Stimulated activated CD4-positive, alpha-beta T cell treated with anti-CD3 and anti-CD28 coated beads, TNF-alpha, amount 100 ng/mL, for 24 hours (primary cell): ENCODE results near the gene SNAPC1.
"Not testable (repeated sequence)": the region's sequence is repeated elsewhere in the genome, so short reads cannot be mapped to it uniquely, and the experiment has no call there.

Source experiments
- DNase-seq, 3 experiments: peaks; one replicate each; pipeline ENCODE4 v3.0.0-alpha.2; 2020; ENCODE audit warnings: low read depth in 3 of 3

Gene SNAPC1

DNA sequence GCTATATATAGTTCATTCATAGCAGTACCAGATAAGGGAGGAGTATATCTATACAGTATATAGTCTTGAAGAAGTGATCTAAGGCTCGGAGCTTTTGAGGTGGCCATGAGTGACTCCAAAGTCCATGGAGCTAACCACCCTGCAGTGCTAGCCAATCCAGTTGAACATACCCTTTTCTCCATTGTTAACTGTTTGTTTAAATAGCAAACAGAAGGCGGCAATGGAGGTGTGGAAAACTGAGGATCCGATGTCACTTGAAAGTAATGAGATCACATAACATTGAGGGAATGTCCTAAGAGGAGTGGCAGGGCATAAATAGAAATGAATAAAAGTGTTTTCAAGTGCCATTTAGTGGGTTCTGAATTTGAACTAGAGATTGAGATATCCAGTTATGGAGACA lies 12.4 kb upstream of the SNAPC1 start:
- DNase-seq, result no peak

- DNase-seq, result peak; percentile 50 to 86 (median 52)
These were observed 11.3 kb upstream of the SNAPC1 start for GRCh38 chr14:61750708-61751474.

DNA sequence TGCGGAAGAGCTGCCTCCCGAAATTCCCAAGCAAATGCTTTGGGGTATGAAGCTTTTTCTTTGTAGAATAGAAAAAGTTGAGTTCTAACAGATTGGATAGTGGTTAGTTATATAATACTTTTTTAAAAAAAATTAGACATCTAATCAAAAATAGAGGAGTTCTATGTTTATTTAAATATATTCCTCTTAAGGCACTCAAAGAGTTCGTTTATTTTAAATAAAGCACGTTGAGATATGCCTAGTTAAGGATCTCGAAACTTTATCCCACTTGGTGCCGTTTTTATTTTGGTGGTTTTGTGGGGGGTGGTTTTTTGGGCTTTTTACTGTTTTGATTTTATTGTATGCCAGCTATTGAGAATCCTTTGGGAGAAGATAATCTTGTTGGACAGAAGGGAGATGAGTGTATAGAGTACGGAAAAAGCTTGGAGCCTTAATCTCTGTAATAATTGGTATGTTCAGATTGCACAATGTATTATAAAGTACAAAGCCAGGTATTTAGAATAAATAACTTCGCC lies 10.7 kb upstream of the SNAPC1 start:
- no peak for DNase-seq

GRCh38 chr14:61752626-61753025 lies 9.6 kb upstream of the SNAPC1 start:
- DNase-seq, result no peak

- no peak for DNase-seq
These were observed 8.6 kb upstream of the SNAPC1 start for GRCh38 chr14:61753631-61754030.

GRCh38 chr14:61754627-61755381 lies 7.4 kb upstream of the SNAPC1 start:
- DNase-seq, result no peak

DNA sequence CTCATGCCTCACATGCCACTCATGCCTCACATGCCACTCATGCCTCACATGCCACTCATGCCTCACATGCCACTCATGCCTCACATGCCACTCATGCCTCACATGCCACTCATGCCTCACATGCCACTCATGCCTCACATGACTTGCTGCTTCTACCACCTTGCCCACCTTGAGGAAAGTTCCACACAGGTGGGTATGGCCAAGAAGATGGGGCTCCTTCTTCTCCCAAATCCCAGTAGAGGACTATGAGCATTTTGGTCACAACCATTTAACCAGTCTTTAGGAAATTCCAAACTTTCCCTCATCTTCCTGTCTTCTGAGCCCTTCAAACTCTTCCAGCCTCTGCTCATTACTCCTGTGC lies 6.9 kb upstream of the SNAPC1 start:
- DNase-seq, result not testable (repeated sequence)

- DNase-seq, result no peak
These were observed 6.1 kb upstream of the SNAPC1 start for GRCh38 chr14:61756135-61756534.

DNA sequence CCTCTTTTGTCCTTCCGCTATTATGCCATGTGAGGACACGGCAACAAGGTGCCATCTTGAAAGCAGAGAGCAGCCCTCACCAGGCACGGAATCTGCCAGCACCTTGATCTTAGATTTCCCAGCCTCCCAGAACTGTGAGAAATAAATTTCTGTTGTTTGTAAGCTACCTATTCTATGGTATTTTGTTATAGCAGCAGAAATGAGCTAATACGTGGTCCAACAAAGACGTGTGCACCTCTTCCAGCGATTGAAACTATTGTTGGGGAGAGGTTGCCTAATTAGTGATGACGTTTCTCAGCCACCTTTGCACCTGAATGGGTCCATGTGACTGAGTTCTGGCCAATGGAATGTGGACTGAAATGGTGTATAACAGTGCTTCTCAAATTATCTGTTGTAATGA lies 2.3 kb upstream of the SNAPC1 start:
- no peak for DNase-seq

DNA sequence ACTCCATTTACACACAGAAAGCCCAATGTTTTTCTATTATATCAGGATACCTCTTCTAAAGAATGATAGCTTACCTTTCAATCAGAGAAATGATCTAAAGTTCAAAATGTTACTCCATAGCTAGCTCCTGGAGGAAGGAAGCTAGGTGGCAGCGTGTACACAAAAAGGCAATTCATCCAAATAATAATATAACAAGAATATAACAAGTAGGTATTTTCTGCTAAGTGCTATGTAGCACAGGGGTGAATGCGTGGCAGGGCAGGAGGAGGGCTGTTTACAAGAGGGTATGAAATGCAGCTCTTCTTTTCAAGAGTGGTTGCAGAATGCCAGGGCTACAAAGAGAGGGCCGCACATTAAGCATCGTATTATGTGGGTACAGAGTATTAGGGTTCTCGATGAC lies 663 bp upstream of the SNAPC1 start:
- DNase-seq, result no peak

- DNase-seq, result no peak
These were observed 2.3 kb downstream of the SNAPC1 start for GRCh38 chr14:61764342-61765122.

DNA sequence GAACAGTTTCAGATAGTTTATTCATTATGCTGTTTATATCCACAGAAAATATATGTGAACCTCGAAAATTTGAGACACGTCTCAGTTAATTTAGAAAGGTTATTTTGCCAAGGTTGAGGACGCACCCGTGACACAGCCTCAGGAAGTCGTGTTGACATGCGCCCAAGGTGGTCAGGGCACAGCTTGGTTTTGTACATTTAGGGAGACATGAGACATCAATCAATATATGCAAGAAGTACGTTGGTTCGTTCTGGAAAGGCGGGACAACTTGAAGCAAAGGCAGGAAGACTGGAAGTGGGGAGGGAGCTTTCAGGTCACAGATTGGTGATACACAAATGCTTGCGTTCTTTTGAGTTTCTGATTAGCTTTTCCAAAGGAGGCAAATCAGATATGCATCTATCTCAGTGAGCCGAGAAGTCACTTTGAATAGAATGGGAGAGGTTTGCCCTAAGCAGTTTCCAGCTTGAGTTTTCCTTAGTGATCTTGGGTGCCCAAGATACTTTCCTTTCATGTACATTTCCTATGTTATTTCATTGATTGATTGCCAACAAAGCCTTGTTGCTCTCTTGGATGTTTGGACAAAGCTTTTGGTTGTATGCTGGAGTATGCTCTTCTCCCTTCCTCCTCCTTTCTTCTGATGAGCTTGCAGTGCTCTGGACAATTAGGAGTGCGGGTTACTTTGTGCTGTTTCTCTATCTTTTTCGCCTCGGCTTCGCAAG lies 3.2 kb downstream of the SNAPC1 start:
- no peak for DNase-seq

DNA sequence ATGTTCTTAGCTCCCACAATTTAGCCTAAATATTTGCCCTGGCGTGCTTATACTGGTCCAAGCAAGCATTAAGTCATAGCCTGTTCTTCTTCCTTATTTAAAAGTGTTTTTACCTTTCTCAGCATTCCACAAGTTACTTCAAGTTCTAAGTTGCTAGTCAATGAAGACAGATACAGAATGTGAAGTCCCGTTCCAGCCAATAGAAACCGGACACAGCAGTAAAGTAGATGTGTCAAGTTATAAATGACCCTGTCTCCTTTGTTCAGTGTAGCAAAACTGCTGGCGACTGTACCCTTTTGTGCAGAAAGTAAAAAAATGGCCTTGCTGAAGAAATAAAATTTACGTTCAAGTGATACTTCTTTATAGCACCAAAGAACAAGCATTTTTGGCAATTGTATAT lies 3.9 kb downstream of the SNAPC1 start:
- DNase-seq, result no peak

- no peak for DNase-seq
These were observed 6.0 kb downstream of the SNAPC1 start for GRCh38 chr14:61768240-61768639.

DNA sequence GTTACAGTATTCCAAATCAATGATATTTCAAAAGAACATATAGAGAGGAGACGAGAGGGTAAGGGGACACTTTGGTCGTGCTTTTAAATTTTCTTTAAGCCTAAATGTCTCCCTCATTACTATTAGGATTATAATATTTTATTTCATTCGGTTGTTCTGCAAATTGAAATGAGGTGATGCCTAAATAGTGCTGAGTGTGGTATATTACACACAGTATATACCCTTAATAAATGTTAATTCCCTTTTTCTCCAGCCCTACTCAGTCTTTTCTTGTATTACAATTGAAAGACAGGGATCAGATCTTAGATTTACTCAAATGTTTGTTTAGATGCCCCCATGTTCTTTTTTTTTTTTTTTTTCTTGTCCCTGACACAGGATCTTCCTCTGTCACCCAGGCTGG lies 7.7 kb downstream of the SNAPC1 start:
- no peak for DNase-seq

- no peak for DNase-seq
These were observed 12.6 kb downstream of the SNAPC1 start for GRCh38 chr14:61774861-61775260.

DNA sequence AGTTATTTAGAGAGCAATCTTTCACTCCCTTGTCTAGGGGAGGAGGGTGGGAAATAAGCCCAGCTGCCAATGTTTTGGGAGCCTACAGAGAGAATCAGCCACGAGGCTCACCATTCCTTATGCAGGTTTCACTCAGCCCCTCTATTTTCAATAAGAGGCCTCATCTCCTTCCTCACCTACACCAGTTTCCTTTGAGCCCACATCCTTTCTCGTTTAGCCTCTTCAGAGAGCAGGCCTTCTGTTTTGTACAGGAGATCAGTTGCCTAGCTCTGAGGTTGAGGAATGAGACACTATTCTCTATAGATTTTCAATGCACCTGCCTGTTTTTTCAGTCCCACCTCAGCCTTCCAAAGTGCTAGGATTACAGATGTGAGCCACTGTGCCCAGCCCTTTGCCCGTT lies 17.9 kb downstream of the SNAPC1 start:
- DNase-seq, result no peak

GRCh38 chr14:61797309-61797708 lies 35.1 kb downstream of the SNAPC1 start:
- no peak for DNase-seq

DNA sequence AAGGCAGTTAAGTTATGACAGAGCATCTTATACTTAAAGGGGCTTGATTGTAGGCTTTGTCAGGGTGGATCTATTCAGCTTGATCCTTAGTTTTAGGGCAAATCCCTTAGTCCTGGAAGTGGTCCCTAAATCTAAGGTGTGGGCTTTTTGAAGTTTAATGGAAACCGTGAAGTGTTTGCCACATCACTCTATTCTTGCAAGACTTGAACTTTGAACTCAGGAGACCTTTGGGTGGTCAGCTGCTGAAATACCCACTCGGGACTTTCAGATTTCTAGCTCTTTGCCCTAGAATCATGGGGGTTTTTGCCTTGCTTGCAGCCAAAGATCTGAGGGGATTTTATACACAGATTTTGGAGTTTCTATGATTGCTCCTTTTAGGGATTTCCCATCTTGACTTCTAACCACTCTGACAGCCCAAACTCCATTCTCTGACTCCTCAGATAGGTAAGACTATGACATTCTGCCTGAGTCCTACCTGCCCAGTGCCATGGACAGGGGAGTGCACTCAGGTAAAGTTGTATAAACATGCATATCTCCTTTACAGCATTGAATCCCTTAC lies 39.9 kb downstream of the SNAPC1 start:
- DNase-seq, result no peak

DNA sequence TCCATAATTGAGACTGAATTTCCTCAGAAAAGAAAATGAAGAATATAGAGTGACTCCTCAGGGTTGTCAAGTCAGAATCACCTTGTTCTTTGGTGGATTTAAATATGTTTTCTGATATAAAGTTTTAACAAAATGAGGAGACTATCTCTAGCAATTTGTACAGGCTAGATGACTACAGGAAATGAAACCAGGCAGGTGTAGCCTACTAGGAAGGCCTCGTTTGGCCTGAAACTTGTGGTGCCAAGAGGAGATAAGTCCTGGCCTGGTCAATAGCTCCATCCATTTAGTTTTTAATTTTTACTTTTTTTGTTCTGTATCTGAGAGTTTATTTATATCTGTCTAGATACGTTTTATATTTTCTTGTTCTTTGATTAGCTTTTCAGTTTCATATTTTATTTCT lies 41.5 kb downstream of the SNAPC1 start:
- DNase-seq, result no peak

GRCh38 chr14:61805451-61805850 lies 43.2 kb downstream of the SNAPC1 start:
- no peak for DNase-seq
